AG10803 (cell line): ENCODE data around the gene PPM1M.

Source experiments
- DNase-seq: peaks from one replicate; pipeline ENCODE4 v3.0.0; 2010; ENCODE audit warnings: low read depth
- H3K4me3 ChIP-seq: 2 replicates; pipeline ENCODE4 v1.5.1; 2011; ENCODE audit warnings: mild to moderate bottlenecking, low read length, control low read depth
- TF ChIP-seq, protein P1 (sequence below): conservative IDR thresholded peaks from 2 replicates; pipeline ENCODE4 v1.5.1; 2011; ENCODE audit warnings: mild to moderate bottlenecking, low read length, control low read depth, inconsistent platforms

PPM1M gene

DNA sequence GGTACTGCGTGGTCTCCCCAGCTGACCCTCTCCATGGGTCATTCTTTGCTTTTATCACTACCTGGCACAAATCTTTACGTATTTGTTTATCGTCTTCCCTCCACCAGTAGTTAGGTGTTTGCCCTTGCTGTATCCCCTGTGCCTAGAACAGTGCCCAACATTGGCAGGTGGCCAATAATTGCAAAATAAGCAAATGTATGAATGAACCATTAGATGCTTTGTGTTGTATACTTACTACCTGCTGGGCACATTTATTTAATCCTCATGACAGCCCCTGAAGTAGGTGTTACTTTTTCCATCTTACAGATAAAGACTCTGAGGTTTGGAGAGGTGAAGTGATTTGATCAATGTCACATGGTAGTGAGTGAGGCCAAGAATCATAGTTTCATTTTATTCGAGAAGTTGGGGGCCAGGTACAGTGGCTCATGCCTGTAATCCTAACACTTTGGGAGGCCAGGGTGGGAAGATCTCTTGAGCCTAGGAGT is 4.6 kb upstream of the PPM1M start:
- H3K4me3 ChIP-seq: no peak overlapping the region
- TF ChIP-seq, protein P1, sequence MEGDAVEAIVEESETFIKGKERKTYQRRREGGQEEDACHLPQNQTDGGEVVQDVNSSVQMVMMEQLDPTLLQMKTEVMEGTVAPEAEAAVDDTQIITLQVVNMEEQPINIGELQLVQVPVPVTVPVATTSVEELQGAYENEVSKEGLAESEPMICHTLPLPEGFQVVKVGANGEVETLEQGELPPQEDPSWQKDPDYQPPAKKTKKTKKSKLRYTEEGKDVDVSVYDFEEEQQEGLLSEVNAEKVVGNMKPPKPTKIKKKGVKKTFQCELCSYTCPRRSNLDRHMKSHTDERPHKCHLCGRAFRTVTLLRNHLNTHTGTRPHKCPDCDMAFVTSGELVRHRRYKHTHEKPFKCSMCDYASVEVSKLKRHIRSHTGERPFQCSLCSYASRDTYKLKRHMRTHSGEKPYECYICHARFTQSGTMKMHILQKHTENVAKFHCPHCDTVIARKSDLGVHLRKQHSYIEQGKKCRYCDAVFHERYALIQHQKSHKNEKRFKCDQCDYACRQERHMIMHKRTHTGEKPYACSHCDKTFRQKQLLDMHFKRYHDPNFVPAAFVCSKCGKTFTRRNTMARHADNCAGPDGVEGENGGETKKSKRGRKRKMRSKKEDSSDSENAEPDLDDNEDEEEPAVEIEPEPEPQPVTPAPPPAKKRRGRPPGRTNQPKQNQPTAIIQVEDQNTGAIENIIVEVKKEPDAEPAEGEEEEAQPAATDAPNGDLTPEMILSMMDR: no peak
- DNase-seq: no peak

GRCh38 chr3:52242039-52242438 is 3.5 kb upstream of the PPM1M start:
- TF ChIP-seq, protein P1: no peak
- H3K4me3 ChIP-seq: no peak overlapping the region
- DNase-seq: no peak

DNA sequence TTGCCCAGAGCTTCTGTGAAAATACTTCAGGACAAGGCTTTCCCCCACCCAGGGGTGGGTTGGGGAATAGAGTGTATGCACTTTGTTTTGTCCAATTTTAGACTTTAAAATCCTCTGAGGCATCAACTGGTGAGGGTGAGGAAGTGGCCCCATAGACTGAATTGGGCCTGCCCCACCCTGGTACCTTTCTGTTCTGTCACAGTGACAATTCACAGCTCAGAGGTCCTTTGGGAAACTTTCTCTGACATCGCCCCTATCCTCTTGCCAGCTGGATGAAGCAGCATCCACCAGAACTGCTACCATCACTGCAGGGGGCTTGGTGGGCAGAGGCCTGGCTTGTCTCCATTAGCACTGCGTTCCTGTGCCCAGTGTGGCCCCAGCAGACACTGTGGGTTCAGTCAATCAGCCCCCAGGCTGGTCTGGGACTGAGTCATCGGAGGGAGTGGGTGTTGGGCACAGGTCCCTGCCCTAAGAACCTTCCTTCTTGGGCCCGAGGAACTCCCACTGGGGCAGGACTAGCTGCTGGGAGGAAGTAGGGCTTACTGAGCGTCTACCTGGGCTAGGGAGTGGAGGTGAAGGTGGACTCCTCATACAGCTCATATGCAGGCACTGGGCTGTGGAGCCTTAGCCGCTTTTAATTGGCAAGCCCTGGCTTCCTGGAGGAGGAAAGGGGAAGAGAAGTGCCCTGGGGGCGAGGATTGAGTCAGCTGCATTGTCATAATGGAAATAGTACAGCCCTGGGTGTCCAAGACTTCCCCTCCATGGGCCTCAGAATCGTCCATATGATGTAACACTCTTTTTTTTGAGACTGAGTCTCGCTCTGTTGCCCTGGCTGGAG is 1.5 kb upstream of the PPM1M start:
- DNase-seq: peak; percentile 22
- TF ChIP-seq, protein P1: no peak
- H3K4me3 ChIP-seq: no peak overlapping the region

- TF ChIP-seq, protein P1: no peak
- DNase-seq: no peak
- H3K4me3 ChIP-seq: peak overlapping the region; percentile 77
Observed at GRCh38 chr3:52246264-52246620, 683 bp downstream of the PPM1M start.

- no peak for DNase-seq
- H3K4me3 ChIP-seq: peak overlapping the region; percentile 77; the same call in 1 of the 2 replicates
Observed at GRCh38 chr3:52246728-52247408, 1.3 kb downstream of the PPM1M start.

GRCh38 chr3:52247409-52248164 is 2.0 kb downstream of the PPM1M start:
- TF ChIP-seq, protein P1: no peak
- H3K4me3 ChIP-seq: no peak overlapping the region
- DNase-seq: no peak

More at GRCh38 chr3:52246728-52247408, 1.3 kb downstream of the PPM1M start:
- TF ChIP-seq, protein P1: no peak
